ENCODE data around the gene LMO1. TPM values are rescaled to one million over a fixed set of nuclear protein-coding genes. Genes with fewer than 3 reads are reported as not detected.

LMO1 gene
- total and polyA plus RNA-seq, 4 donors = not detected

DNA sequence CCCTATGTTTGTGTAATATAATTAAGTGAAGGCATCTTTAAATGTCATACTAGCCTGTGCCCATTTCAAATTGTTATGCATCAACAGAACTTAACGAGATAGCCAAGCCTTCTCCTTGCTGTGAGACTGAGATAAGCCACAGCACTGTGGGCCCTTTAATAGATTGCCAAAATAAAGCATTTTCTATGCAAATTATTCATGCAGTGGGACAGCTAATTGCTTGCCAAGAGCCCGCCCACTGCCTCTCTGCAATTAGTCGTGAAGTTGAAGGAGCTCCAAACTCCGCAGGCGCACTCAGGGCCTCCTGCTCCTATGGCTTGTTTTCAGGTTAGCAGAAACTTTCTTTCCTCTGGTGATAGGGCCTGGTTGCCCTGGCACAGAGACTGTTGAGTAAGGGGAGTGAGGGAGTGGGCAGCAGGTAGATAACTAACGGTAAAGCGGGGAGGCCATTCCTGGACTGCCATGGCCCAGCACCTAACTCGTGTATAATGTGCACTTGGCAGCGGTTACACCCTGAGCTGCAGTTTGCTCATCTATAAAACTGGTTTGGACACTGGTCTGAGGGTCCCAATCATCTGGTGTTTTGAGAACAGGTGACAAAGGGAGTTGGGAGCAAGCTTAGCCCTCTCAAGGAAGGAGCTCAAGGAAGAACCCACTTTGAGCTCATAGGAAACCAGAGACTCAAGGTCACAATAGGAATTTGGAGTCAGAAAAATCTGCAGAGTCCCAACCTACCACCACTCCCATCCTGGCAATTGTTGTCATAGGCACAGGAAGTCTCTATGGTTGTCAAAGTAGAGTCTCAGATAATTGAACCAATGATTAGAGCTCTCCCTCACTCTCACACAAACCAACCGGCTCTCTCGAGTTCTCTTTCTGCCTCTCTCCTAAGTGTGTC lies 60.9 kb downstream of the LMO1 start:
- peaks cover 0 to 6% (median 0%) of the 10 kb centered on the region in 4 donors for H3K4me1 ChIP-seq (ENCODE audit: control insufficient read depth in 4 of 4, insufficient read depth in 4 of 4, low read length in 3 of 4)
- no peaks in the 10 kb centered on the region for H3K9me3 ChIP-seq (ENCODE audit: control insufficient read depth in 4 of 4, low read length in 3 of 4)
- H3K27me3 ChIP-seq (ENCODE audit: control insufficient read depth in 4 of 4, insufficient read depth in 4 of 4, low read length in 3 of 4) = no peaks in the 10 kb centered on the region
- no peak overlapping the region for H3K27ac ChIP-seq (ENCODE audit: low read depth in 1 of 2, low read length in 2 of 2)
- 88% methylated on average over 11 of the region's 11 CpGs for WGBS
- no peak overlapping the region for H3K4me3 ChIP-seq (ENCODE audit: low read depth in 1 of 3, low read length in 3 of 3)
- TF ChIP-seq JUND (IDR thresholded peaks at IDR 0.05) (no peak), TAF1 (conservative IDR thresholded peaks at IDR 0.05) (no peak), RAD21 (IDR thresholded peaks at IDR 0.05) (no peak), GABPA (IDR thresholded peaks at IDR 0.05 in 1 of 2, conservative IDR thresholded peaks at IDR 0.05 in 1 of 2) (no peak), FOXA1 (IDR thresholded peaks at IDR 0.05) (no peak), NR2F2 (IDR thresholded peaks at IDR 0.05) (no peak), RXRA (IDR thresholded peaks at IDR 0.05) (no peak), FOXA2 (IDR thresholded peaks at IDR 0.05) (no peak), HNF4A (conservative IDR thresholded peaks at IDR 0.05) (no peak), YY1 (IDR thresholded peaks at IDR 0.05) (no peak), SP1 (IDR thresholded peaks at IDR 0.05) (no peak), HNF4G (IDR thresholded peaks at IDR 0.05) (no peak), EGR1 (IDR thresholded peaks at IDR 0.05; ENCODE audit: low read depth in 2 of 2) (no peak)
- TF ChIP-seq, protein P1, sequence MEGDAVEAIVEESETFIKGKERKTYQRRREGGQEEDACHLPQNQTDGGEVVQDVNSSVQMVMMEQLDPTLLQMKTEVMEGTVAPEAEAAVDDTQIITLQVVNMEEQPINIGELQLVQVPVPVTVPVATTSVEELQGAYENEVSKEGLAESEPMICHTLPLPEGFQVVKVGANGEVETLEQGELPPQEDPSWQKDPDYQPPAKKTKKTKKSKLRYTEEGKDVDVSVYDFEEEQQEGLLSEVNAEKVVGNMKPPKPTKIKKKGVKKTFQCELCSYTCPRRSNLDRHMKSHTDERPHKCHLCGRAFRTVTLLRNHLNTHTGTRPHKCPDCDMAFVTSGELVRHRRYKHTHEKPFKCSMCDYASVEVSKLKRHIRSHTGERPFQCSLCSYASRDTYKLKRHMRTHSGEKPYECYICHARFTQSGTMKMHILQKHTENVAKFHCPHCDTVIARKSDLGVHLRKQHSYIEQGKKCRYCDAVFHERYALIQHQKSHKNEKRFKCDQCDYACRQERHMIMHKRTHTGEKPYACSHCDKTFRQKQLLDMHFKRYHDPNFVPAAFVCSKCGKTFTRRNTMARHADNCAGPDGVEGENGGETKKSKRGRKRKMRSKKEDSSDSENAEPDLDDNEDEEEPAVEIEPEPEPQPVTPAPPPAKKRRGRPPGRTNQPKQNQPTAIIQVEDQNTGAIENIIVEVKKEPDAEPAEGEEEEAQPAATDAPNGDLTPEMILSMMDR (IDR thresholded peaks at IDR 0.05; ENCODE audit: low read depth, low read length, missing input control) = no peak
- TF ChIP-seq, protein P2, sequence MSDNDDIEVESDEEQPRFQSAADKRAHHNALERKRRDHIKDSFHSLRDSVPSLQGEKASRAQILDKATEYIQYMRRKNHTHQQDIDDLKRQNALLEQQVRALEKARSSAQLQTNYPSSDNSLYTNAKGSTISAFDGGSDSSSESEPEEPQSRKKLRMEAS (IDR thresholded peaks at IDR 0.05) = no peak
- TF ChIP-seq, protein P3, sequence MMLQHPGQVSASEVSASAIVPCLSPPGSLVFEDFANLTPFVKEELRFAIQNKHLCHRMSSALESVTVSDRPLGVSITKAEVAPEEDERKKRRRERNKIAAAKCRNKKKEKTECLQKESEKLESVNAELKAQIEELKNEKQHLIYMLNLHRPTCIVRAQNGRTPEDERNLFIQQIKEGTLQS (IDR thresholded peaks at IDR 0.05) = no peak
- TF ChIP-seq, protein P4, sequence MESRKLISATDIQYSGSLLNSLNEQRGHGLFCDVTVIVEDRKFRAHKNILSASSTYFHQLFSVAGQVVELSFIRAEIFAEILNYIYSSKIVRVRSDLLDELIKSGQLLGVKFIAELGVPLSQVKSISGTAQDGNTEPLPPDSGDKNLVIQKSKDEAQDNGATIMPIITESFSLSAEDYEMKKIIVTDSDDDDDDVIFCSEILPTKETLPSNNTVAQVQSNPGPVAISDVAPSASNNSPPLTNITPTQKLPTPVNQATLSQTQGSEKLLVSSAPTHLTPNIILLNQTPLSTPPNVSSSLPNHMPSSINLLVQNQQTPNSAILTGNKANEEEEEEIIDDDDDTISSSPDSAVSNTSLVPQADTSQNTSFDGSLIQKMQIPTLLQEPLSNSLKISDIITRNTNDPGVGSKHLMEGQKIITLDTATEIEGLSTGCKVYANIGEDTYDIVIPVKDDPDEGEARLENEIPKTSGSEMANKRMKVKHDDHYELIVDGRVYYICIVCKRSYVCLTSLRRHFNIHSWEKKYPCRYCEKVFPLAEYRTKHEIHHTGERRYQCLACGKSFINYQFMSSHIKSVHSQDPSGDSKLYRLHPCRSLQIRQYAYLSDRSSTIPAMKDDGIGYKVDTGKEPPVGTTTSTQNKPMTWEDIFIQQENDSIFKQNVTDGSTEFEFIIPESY (IDR thresholded peaks at IDR 0.05) = no peak
- TF ChIP-seq, protein P5, sequence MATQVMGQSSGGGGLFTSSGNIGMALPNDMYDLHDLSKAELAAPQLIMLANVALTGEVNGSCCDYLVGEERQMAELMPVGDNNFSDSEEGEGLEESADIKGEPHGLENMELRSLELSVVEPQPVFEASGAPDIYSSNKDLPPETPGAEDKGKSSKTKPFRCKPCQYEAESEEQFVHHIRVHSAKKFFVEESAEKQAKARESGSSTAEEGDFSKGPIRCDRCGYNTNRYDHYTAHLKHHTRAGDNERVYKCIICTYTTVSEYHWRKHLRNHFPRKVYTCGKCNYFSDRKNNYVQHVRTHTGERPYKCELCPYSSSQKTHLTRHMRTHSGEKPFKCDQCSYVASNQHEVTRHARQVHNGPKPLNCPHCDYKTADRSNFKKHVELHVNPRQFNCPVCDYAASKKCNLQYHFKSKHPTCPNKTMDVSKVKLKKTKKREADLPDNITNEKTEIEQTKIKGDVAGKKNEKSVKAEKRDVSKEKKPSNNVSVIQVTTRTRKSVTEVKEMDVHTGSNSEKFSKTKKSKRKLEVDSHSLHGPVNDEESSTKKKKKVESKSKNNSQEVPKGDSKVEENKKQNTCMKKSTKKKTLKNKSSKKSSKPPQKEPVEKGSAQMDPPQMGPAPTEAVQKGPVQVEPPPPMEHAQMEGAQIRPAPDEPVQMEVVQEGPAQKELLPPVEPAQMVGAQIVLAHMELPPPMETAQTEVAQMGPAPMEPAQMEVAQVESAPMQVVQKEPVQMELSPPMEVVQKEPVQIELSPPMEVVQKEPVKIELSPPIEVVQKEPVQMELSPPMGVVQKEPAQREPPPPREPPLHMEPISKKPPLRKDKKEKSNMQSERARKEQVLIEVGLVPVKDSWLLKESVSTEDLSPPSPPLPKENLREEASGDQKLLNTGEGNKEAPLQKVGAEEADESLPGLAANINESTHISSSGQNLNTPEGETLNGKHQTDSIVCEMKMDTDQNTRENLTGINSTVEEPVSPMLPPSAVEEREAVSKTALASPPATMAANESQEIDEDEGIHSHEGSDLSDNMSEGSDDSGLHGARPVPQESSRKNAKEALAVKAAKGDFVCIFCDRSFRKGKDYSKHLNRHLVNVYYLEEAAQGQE (IDR thresholded peaks at IDR 0.05) = no peak
- no peak for DNase-seq (ENCODE audit: low spot score)
- H3K9ac ChIP-seq (ENCODE audit: low read depth in 1 of 2, low read length in 2 of 2) = no peak overlapping the region
- no peaks in the 10 kb centered on the region for H3K36me3 ChIP-seq (ENCODE audit: control insufficient read depth in 4 of 4, insufficient read depth in 3 of 4, low read depth in 1 of 4, low read length in 3 of 4)
